ENCODE measurements around the gene CNTNAP2. TPM values are rescaled to one million over a fixed set of nuclear protein-coding genes. Genes with fewer than 3 reads are reported as not detected.

CNTNAP2 gene
- total and polyA plus RNA-seq, 9 of the 15 experiments (the other 6 are each of a cell fraction or from before 2014, with no cell fraction given), result 0.04 to 0.62 (median 0.09) TPM; not detected in 4

DNA sequence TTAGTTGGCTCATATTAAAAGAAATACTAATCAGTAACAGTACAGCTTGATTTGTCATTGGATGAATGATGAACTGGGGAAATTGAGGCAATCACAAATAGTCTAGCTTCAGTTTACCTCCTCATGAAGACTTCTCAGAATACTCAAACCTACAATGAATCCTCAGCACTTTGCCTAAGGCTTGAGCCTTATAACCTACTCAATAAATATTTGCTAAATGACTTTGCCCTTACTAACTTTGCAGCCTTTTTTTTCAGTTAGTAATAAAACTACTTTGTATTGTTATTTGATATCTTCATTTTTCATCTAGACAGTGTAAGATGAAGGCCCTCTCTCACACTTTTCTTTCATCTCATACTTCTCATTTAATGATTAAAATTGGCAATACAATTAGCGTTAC is 1311.5 kb downstream of the CNTNAP2 start:
- DNase-seq (ENCODE audit: extremely low read depth in 1 of 4, low spot score in 3 of 4), result no peak
- no peak overlapping the region for H2AFZ ChIP-seq (ENCODE audit: low read depth, low read length)
- ChIA-PET POLR2A (no interaction called here), CTCF (ENCODE audit: low intra/inter-chr PET ratio) (no interaction called here)
- no peak for FAIRE-seq
- H3K4me1 ChIP-seq (replicated peaks in 1 of 2; ENCODE audit: control insufficient read depth in 2 of 2, insufficient read depth in 2 of 2, low read length in 2 of 2), result no peaks in the 10 kb centered on the region
- H3K4me3 ChIP-seq, result no peak overlapping the region
- no peaks in the 10 kb centered on the region for H3K36me3 ChIP-seq (ENCODE audit: control insufficient read depth, insufficient read depth, low read length)
- H3K4me2 ChIP-seq (ENCODE audit: insufficient read depth, low read length), result no peak overlapping the region
- no peak overlapping the region for H3K9ac ChIP-seq (ENCODE audit: insufficient read depth in 1 of 2, low read depth in 2 of 2, low read length in 2 of 2)
- no peak for ATAC-seq
- H4K20me1 ChIP-seq (replicated peaks; ENCODE audit: control insufficient read depth, insufficient read depth, low read length), result no peaks in the 10 kb centered on the region
- no peaks in the 10 kb centered on the region for H3K9me1 ChIP-seq (ENCODE audit: control insufficient read depth, insufficient read depth, low read length)
- TF ChIP-seq, protein P1, sequence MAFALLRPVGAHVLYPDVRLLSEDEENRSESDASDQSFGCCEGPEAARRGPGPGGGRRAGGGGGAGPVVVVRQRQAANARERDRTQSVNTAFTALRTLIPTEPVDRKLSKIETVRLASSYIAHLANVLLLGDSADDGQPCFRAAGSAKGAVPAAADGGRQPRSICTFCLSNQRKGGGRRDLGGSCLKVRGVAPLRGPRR (CRISPR knock-in tag; IDR thresholded peaks at IDR 0.05), result no peak
- TF ChIP-seq ZNF668 (CRISPR knock-in tag; IDR thresholded peaks at IDR 0.05) (no peak), ZNF507 (tag; conservative IDR thresholded peaks at IDR 0.05) (no peak), TAF7 (tag; IDR thresholded peaks at IDR 0.05) (no peak), ZNF134 (CRISPR knock-in tag; conservative IDR thresholded peaks at IDR 0.05) (no peak), NFIC (IDR thresholded peaks at IDR 0.05) (no peak), SRSF3 (IDR thresholded peaks at IDR 0.05; ENCODE audit: insufficient read depth, low read length) (no peak), DNMT1 (IDR thresholded peaks at IDR 0.05) (no peak), ZFP36 (IDR thresholded peaks at IDR 0.05; ENCODE audit: low read depth, low read length, partially characterized antibody) (no peak), SNRNP70 (optimal IDR thresholded peaks at IDR 0.05; ENCODE audit: low read depth, low read length) (no peak), HNRNPUL1 (IDR thresholded peaks at IDR 0.05; ENCODE audit: low read length) (no peak)
- no TSS peak for BruUV-seq (replicated peaks)
- H3K9me3 ChIP-seq (replicated peaks; ENCODE audit: control insufficient read depth, insufficient read depth, low read depth, low read length), result no peaks in the 10 kb centered on the region
- H3K27ac ChIP-seq (ENCODE audit: extremely low read depth, low read depth, low read length), result no peak overlapping the region
- 0% methylated on average over 1 of the region's 1 CpG for WGBS (ENCODE audit: insufficient coverage, low coverage, missing lambda C conversion rate)
- no peaks in the 10 kb centered on the region for H3K79me2 ChIP-seq (ENCODE audit: control insufficient read depth, insufficient read depth, low read length)
- H3K27me3 ChIP-seq (ENCODE audit: control insufficient read depth in 2 of 2, insufficient read depth in 2 of 2, low read length in 2 of 2), result no peaks in the 10 kb centered on the region
- intact Hi-C loops (cut with micrococcal nuclease) (no loop called here), in situ Hi-C loops (cut with MboI) (no loop called here)
